GM13977 (cell line): ENCODE results near the gene GIGYF2.

ENCODE experiments used
- DNase-seq: peaks from one replicate; pipeline ENCODE4 v3.0.0; 2012; ENCODE audit warnings: low spot score
- CTCF ChIP-seq: IDR thresholded peaks from 2 replicates; pipeline ENCODE4 v1.5.1; 2012; ENCODE audit warnings: mild to moderate bottlenecking, control low read depth; ENCODE audit not compliant: insufficient read depth; ENCODE audit errors: extremely low read depth, missing control alignments
- in situ Hi-C: fragments of 300-500 bp; cut with MboI; formaldehyde crosslinking; loops from one replicate; pipeline ENCODE4 v1.12.0; 2022; ENCODE audit warnings: low sequenced_read_pairs, low pct_unique_long_range_greater_than_20kb, mixed read lengths, inconsistent platforms; ENCODE audit not compliant: unreplicated experiment

The GIGYF2 gene

GRCh38 chr2:232779934-232780333, 82.8 kb downstream of the GIGYF2 start:
- no peak for DNase-seq
- in situ Hi-C loops = no loop called here

GRCh38 chr2:232781765-232782164, 84.6 kb downstream of the GIGYF2 start:
- TF ChIP-seq CTCF = no peak
- in situ Hi-C loops = no loop called here
- DNase-seq = peak; percentile 60

More at GRCh38 chr2:232779934-232780333, 82.8 kb downstream of the GIGYF2 start:
- TF ChIP-seq CTCF = no peak

DNA sequence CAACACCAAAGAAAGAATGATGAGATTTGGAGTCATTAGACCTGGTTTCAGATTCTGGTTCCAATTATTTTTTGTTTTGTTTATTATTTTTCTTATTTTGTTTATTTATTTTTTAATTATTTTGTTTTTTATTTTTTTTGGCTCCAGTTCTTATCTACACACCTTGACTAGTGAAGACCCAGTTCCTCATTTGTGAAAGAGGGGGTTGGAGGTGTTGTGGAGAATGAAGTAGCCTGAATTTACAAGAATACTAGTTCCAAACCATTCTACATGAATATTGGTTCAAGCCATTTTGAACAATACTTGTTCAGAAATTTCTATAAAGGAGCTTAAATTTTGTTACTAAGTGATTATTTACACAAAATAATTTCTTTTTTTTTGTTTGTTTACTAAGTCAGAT, 86.1 kb downstream of the GIGYF2 start:
- in situ Hi-C loops = no loop called here
- no peak for DNase-seq
- no peak for TF ChIP-seq CTCF

DNA sequence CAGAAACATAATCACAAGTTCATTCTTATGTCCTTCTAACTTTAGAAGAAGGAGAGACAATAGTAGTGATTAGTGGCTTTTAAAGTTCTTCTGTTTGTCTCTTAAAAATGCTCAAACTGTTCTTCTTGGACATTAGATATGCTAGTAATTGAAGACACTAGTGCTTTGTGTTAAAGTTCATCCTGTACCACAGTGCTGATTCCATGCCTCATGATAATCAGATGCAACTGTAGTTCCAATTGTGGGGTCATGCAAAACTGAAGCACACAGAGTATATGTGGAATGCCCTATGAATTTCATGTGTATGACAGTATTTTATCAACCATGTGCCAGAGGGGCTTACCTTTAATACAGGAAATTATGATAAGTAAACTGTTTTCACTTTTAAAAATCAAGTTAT, 90.7 kb downstream of the GIGYF2 start:
- no peak for TF ChIP-seq CTCF
- no peak for DNase-seq
- in situ Hi-C loops = no loop called here

GRCh38 chr2:232789082-232789481, 92.0 kb downstream of the GIGYF2 start:
- TF ChIP-seq CTCF = no peak
- in situ Hi-C loops = no loop called here
- DNase-seq = no peak

GRCh38 chr2:232791518-232791917, 94.4 kb downstream of the GIGYF2 start:
- TF ChIP-seq CTCF = no peak
- no peak for DNase-seq
- in situ Hi-C loops = no loop called here

DNA sequence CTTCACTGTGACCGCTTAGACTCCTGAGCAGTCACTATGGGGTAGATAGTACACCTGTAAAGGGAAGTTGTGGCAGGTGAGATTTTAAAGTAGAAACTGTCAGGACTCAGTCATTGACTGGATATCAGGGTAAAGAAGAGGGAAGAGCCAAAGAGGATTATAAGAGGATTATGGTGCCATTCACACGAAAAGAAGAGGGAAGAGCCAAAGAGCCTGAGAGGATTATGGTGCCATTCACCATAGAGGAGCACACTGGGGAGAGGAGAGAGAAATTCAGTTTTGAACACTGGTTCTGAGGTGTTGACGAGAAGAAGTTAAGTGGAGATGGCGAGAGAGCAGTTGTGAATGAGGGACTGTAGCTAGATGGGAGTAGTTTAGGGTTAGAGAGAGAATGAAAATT, 96.1 kb downstream of the GIGYF2 start:
- TF ChIP-seq CTCF = no peak
- DNase-seq = no peak
- in situ Hi-C loops = no loop called here
